GM23338 (cell line): ENCODE measurements around the gene EPHA7.

Source experiments
- CREB1 ChIP-seq: fragments of 250-450 bp; sonication (Bioruptor Pico); IDR thresholded peaks from 2 replicates; pipeline ENCODE4 v1.5.0; 2020; ENCODE audit warnings: low read depth, mild to moderate bottlenecking, moderate library complexity
- EZH2 ChIP-seq: fragments of 200-600 bp; sonication (generic); IDR thresholded peaks from one replicate; pipeline ENCODE4 v1.8.0; 2017; ENCODE audit warnings: antibody characterized with exemption, mild to moderate bottlenecking, low read depth; ENCODE audit not compliant: unreplicated experiment
- EZH2phosphoT487 ChIP-seq: fragments of 200-600 bp; sonication (generic); IDR thresholded peaks from one replicate; pipeline ENCODE4 v1.8.1; 2018; ENCODE audit warnings: antibody characterized with exemption; ENCODE audit not compliant: unreplicated experiment
- JUNB ChIP-seq: IDR thresholded peaks from one replicate; pipeline ENCODE4 v1.6.1; 2016; ENCODE audit warnings: antibody characterized with exemption; ENCODE audit not compliant: unreplicated experiment
- POLR2AphosphoS5 ChIP-seq: IDR thresholded peaks from 2 replicates; pipeline ENCODE4 v1.6.1; 2016; ENCODE audit warnings: antibody characterized with exemption, low read depth
- STAT1 ChIP-seq: IDR thresholded peaks from one replicate; pipeline ENCODE4 v1.6.1; 2016; ENCODE audit warnings: antibody characterized with exemption; ENCODE audit not compliant: unreplicated experiment
- ZNF114 ChIP-seq: fragments of 250-450 bp; sonication (Bioruptor Pico); IDR thresholded peaks from 2 replicates; pipeline ENCODE4 v1.5.0; 2020; ENCODE audit warnings: mild to moderate bottlenecking, moderate library complexity
- ZNF331 ChIP-seq: fragments of 250-450 bp; sonication (Bioruptor Pico); IDR thresholded peaks from 2 replicates; pipeline ENCODE4 v1.5.0; 2020; ENCODE audit warnings: low read depth, mild to moderate bottlenecking, moderate library complexity
- TF ChIP-seq, protein P1 (sequence below), 2 experiments: fragments of 200-600 bp in 1 of 2; sonication (generic) in 1 of 2; conservative IDR thresholded peaks; 2 replicates each; pipeline versions ENCODE4 v1.5.1 to v1.6.1; 2016 to 2017; ENCODE audit warnings: antibody characterized with exemption in 2 of 2, low read depth in 2 of 2, mild to moderate bottlenecking in 2 of 2, moderate library complexity in 1 of 2
- TF ChIP-seq, protein P2 (sequence below): IDR thresholded peaks from one replicate; pipeline ENCODE4 v1.6.1; 2018; ENCODE audit warnings: antibody characterized with exemption; ENCODE audit not compliant: unreplicated experiment
- TF ChIP-seq, protein P3 (sequence below): IDR thresholded peaks from 2 replicates; pipeline ENCODE4 v1.6.1; 2016; ENCODE audit warnings: antibody characterized with exemption

DNA sequence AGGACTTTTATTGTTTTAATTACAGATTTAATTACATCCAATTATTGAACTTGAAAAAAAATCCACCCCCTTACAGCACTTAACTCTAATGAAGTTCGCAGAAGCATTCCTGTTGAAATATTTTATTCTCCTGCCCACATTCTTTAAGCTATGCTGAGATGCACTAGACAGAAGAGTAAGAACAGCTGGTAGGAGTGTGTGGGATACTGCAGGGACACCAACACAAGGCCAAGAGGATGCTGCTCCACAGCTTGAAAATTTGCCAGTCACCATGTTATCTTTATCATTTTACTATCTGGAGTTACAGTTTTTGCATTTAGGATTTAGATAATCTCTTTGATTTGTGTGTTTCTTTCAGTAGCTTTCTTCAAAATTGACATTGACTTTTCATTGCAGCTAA lies 180.7 kb downstream of the EPHA7 start:
- TF ChIP-seq, protein P1, sequence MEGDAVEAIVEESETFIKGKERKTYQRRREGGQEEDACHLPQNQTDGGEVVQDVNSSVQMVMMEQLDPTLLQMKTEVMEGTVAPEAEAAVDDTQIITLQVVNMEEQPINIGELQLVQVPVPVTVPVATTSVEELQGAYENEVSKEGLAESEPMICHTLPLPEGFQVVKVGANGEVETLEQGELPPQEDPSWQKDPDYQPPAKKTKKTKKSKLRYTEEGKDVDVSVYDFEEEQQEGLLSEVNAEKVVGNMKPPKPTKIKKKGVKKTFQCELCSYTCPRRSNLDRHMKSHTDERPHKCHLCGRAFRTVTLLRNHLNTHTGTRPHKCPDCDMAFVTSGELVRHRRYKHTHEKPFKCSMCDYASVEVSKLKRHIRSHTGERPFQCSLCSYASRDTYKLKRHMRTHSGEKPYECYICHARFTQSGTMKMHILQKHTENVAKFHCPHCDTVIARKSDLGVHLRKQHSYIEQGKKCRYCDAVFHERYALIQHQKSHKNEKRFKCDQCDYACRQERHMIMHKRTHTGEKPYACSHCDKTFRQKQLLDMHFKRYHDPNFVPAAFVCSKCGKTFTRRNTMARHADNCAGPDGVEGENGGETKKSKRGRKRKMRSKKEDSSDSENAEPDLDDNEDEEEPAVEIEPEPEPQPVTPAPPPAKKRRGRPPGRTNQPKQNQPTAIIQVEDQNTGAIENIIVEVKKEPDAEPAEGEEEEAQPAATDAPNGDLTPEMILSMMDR (conservative IDR thresholded peaks at IDR 0.05; ENCODE audit: low read depth in 2 of 2), result no peak
- TF ChIP-seq POLR2AphosphoS5, result no peak
- TF ChIP-seq, protein P2, sequence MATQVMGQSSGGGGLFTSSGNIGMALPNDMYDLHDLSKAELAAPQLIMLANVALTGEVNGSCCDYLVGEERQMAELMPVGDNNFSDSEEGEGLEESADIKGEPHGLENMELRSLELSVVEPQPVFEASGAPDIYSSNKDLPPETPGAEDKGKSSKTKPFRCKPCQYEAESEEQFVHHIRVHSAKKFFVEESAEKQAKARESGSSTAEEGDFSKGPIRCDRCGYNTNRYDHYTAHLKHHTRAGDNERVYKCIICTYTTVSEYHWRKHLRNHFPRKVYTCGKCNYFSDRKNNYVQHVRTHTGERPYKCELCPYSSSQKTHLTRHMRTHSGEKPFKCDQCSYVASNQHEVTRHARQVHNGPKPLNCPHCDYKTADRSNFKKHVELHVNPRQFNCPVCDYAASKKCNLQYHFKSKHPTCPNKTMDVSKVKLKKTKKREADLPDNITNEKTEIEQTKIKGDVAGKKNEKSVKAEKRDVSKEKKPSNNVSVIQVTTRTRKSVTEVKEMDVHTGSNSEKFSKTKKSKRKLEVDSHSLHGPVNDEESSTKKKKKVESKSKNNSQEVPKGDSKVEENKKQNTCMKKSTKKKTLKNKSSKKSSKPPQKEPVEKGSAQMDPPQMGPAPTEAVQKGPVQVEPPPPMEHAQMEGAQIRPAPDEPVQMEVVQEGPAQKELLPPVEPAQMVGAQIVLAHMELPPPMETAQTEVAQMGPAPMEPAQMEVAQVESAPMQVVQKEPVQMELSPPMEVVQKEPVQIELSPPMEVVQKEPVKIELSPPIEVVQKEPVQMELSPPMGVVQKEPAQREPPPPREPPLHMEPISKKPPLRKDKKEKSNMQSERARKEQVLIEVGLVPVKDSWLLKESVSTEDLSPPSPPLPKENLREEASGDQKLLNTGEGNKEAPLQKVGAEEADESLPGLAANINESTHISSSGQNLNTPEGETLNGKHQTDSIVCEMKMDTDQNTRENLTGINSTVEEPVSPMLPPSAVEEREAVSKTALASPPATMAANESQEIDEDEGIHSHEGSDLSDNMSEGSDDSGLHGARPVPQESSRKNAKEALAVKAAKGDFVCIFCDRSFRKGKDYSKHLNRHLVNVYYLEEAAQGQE, result no peak
- TF ChIP-seq EZH2phosphoT487, result no peak
- no peak for TF ChIP-seq EZH2
- no peak for TF ChIP-seq JUNB
- TF ChIP-seq, protein P3, sequence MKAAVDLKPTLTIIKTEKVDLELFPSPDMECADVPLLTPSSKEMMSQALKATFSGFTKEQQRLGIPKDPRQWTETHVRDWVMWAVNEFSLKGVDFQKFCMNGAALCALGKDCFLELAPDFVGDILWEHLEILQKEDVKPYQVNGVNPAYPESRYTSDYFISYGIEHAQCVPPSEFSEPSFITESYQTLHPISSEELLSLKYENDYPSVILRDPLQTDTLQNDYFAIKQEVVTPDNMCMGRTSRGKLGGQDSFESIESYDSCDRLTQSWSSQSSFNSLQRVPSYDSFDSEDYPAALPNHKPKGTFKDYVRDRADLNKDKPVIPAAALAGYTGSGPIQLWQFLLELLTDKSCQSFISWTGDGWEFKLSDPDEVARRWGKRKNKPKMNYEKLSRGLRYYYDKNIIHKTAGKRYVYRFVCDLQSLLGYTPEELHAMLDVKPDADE, result no peak
- no peak for TF ChIP-seq ZNF114 (CRISPR knock-in tag)
- TF ChIP-seq STAT1, result no peak
- TF ChIP-seq ZNF331, result no peak
- TF ChIP-seq CREB1 (CRISPR knock-in tag), result no peak
